IMR-90 (cell line): ENCODE data around the gene PSMD2. TPM values are rescaled to one million over a fixed set of nuclear protein-coding genes. Genes with fewer than 3 reads are reported as not detected.

Experiments
- ATAC-seq: fragments of 200-7000 bp; cut with Tn5 transposase; 2 replicates; pipeline ENCODE4 v1.9.1; 2020; ENCODE audit warnings: low read depth, mild to moderate bottlenecking, moderate library complexity
- BruUV-seq: library from RNA; stranded (reverse); fragments of 400-500 nt; replicated peaks from 2 replicates; lab custom pipeline; 2021; lab: Mats Ljungman, UMichigan
- CTCF ChIA-PET: fragments of 300-600 bp; formaldehyde crosslinking; extraction: SDS; loops from one replicate; lab custom pipeline; 2021; ENCODE audit warnings: antibody characterized with exemption; lab: Yijun Ruan, JAX
- POLR2A ChIA-PET: fragments of 300-600 bp; sonication (Branson Sonifier 250); formaldehyde crosslinking; loops from one replicate; lab custom pipeline; 2022; ENCODE audit warnings: antibody characterized with exemption; ENCODE audit not compliant: unreplicated experiment; lab: Charles Lee
- DNase-seq: peaks from one replicate; pipeline ENCODE4 v3.0.0; 2013
- H2AFZ ChIP-seq: replicated peaks from 2 replicates; pipeline ENCODE3; 2013; ENCODE audit warnings: low read length, mild to moderate bottlenecking; ENCODE audit not compliant: poor library complexity
- H2AK5ac ChIP-seq: 2 replicates; pipeline ENCODE4 v1.6.1; 2013; ENCODE audit warnings: low read depth, low read length, inconsistent platforms
- H2AK9ac ChIP-seq: replicated peaks from 2 replicates; pipeline ENCODE3; 2013; ENCODE audit warnings: mild to moderate bottlenecking, low read depth, low read length, moderate library complexity; ENCODE audit not compliant: poor library complexity
- H2BK120ac ChIP-seq: 2 replicates; pipeline ENCODE4 v1.6.1; 2013; ENCODE audit warnings: low read depth, low read length, inconsistent platforms
- H2BK15ac ChIP-seq: 3 replicates; pipeline ENCODE4 v1.6.1; 2013; ENCODE audit warnings: low read depth, low read length, inconsistent platforms
- H2BK20ac ChIP-seq: 2 replicates; pipeline ENCODE4 v1.6.1; 2013; ENCODE audit warnings: low read depth, mild to moderate bottlenecking, inconsistent platforms, low read length, moderate library complexity
- H2BK5ac ChIP-seq: 2 replicates; pipeline ENCODE4 v1.6.1; 2013; ENCODE audit warnings: mild to moderate bottlenecking, low read depth, low read length, inconsistent platforms; ENCODE audit not compliant: poor library complexity, severe bottlenecking
- H3K14ac ChIP-seq: replicated peaks from 2 replicates; pipeline ENCODE4 v1.6.1; 2013; ENCODE audit warnings: low read depth, low read length, inconsistent platforms
- H3K18ac ChIP-seq: 2 replicates; pipeline ENCODE4 v1.6.1; 2013; ENCODE audit warnings: low read depth, low read length, control low read depth
- H3K23ac ChIP-seq: 2 replicates; pipeline ENCODE4 v1.6.1; 2013; ENCODE audit warnings: low read depth, low read length, inconsistent platforms
- H3K27ac ChIP-seq: 2 replicates; pipeline ENCODE4 v1.5.1; 2013; ENCODE audit warnings: mild to moderate bottlenecking, control low read depth, low read length; ENCODE audit not compliant: insufficient read depth
- H3K27me3 ChIP-seq: 2 replicates; pipeline ENCODE4 v1.6.1; 2013; ENCODE audit warnings: low read length; ENCODE audit not compliant: control insufficient read depth, insufficient read depth
- H3K36me3 ChIP-seq: 2 replicates; pipeline ENCODE4 v1.6.1; 2013; ENCODE audit warnings: low read length, mixed read lengths; ENCODE audit not compliant: control insufficient read depth, insufficient read depth
- H3K4ac ChIP-seq: 2 replicates; pipeline ENCODE4 v1.6.1; 2013; ENCODE audit warnings: low read depth, low read length, inconsistent platforms
- H3K4me1 ChIP-seq: 2 replicates; pipeline ENCODE4 v1.6.1; 2013; ENCODE audit warnings: low read length, mixed read lengths; ENCODE audit not compliant: control insufficient read depth, insufficient read depth
- H3K4me2 ChIP-seq: 2 replicates; pipeline ENCODE4 v1.6.1; 2013; ENCODE audit warnings: low read depth, mild to moderate bottlenecking, control low read depth, low read length, moderate library complexity
- H3K4me3 ChIP-seq: 2 replicates; pipeline ENCODE4 v1.5.1; 2013; ENCODE audit warnings: low read depth, mild to moderate bottlenecking, control low read depth, low read length, moderate library complexity; ENCODE audit not compliant: insufficient read depth
- H3K56ac ChIP-seq: 2 replicates; pipeline ENCODE4 v1.6.1; 2013; ENCODE audit warnings: low read length, inconsistent platforms; ENCODE audit not compliant: insufficient read depth; ENCODE audit errors: extremely low read depth
- H3K79me1 ChIP-seq, 2 experiments: 2 replicates each; pipeline ENCODE4 v1.6.1; 2013; ENCODE audit warnings: low read length in 2 of 2, inconsistent platforms in 1 of 2, low read depth in 1 of 2
- H3K9ac ChIP-seq: 2 replicates; pipeline ENCODE4 v1.6.1; 2013; ENCODE audit warnings: low read depth, low read length, control low read depth
- H3K9me1 ChIP-seq: 2 replicates; pipeline ENCODE4 v1.6.1; 2013; ENCODE audit warnings: low read length, inconsistent platforms; ENCODE audit not compliant: insufficient read depth
- H3K9me3 ChIP-seq: 2 replicates; pipeline ENCODE4 v1.6.1; 2013; ENCODE audit warnings: low read length; ENCODE audit not compliant: control insufficient read depth, insufficient read depth
- H4K20me1 ChIP-seq: 2 replicates; pipeline ENCODE4 v1.6.1; 2013; ENCODE audit warnings: low read length, inconsistent platforms; ENCODE audit not compliant: insufficient read depth
- H4K5ac ChIP-seq: 2 replicates; pipeline ENCODE4 v1.6.1; 2013; ENCODE audit warnings: mild to moderate bottlenecking, low read depth, low read length, control low read depth
- H4K8ac ChIP-seq, 2 experiments: 2 replicates each; pipeline ENCODE4 v1.6.1; 2013; ENCODE audit warnings: low read depth in 2 of 2, low read length in 2 of 2, control low read depth in 1 of 2, inconsistent platforms in 1 of 2
- H4K91ac ChIP-seq: 2 replicates; pipeline ENCODE4 v1.6.1; 2013; ENCODE audit warnings: low read depth, low read length, inconsistent platforms; ENCODE audit not compliant: insufficient read depth
- MAZ ChIP-seq: IDR thresholded peaks from 2 replicates; pipeline ENCODE4 v1.6.1; 2012; ENCODE audit warnings: low read depth, mild to moderate bottlenecking, low read length, improper control_type of control experiment, moderate library complexity, borderline replicate concordance
- RAD21 ChIP-seq: IDR thresholded peaks from 2 replicates; pipeline ENCODE4 v1.6.1; 2012; ENCODE audit warnings: low read length, improper control_type of control experiment
- SMC3 ChIP-seq: fragments of 150-350 bp; IDR thresholded peaks from 2 replicates; pipeline ENCODE4 v1.6.1; 2016; ENCODE audit warnings: low read depth, mild to moderate bottlenecking, antibody characterized with exemption, low read length, moderate library complexity
- WGBS, 2 experiments: methylation state at CpG; one replicate each; pipeline versions ENCODE4 v1.1.5 to v1.1.7; 2013; ENCODE audit warnings: missing lambda C conversion rate in 2 of 2; ENCODE audit not compliant: insufficient read length in 1 of 2; ENCODE audit errors: extremely low coverage in 2 of 2; 5-methylcytosine and 5-hydroxymethylcytosine counted together
- dilution Hi-C: fragments of 300-500 bp; cut with HindIII; formaldehyde crosslinking; loops from one replicate; pipeline ENCODE4 v1.14.3; 2018; ENCODE audit warnings: low sequenced_read_pairs; ENCODE audit not compliant: unreplicated experiment
- in situ Hi-C: fragments of 300-500 bp; cut with MboI; formaldehyde crosslinking; loops from 3 replicates; pipeline ENCODE4 v1.14.3; 2019; ENCODE audit warnings: low sequenced_read_pairs, inconsistent platforms, mixed read lengths
- intact Hi-C: fragments of 100-400 bp; cut with micrococcal nuclease; formaldehyde crosslinking; loops from 2 replicates; pipeline ENCODE4 v1.10.0; 2022
- polyA plus RNA-seq, 3 experiments: library from polyadenylated mRNA; depleted of rRNA; stranded (reverse); fragments of >200 nt; gene quantifications; 2 replicates each; pipeline ENCODE4 v1.2.3, GENCODE V29; 2012; ENCODE audit warnings: low replicate concordance in 1 of 3
- total RNA-seq: library from RNA; depleted of rRNA; stranded (reverse); fragments of >200 nt; gene quantifications from 2 replicates; pipeline ENCODE4 v1.2.3, GENCODE V29; 2012
- TF ChIP-seq, protein P1 (sequence below): fragments of 150-350 bp; IDR thresholded peaks from 2 replicates; pipeline ENCODE4 v1.6.1; 2016; ENCODE audit warnings: low read depth, mild to moderate bottlenecking, low read length, moderate library complexity, borderline replicate concordance
- TF ChIP-seq, protein P2 (sequence below): conservative IDR thresholded peaks from 2 replicates; pipeline ENCODE4 v1.5.1; 2012; ENCODE audit warnings: mild to moderate bottlenecking, low read depth, low read length, improper control_type of control experiment
- TF ChIP-seq, protein P3 (sequence below): fragments of 150-350 bp; IDR thresholded peaks from 2 replicates; pipeline ENCODE4 v1.6.1; 2017; ENCODE audit warnings: mild to moderate bottlenecking, antibody characterized with exemption, low read length, low read depth

Gene PSMD2
- total and polyA plus RNA-seq, 2 of the 4 experiments (the other 2 are of a cell fraction): 514 to 872 TPM

DNA sequence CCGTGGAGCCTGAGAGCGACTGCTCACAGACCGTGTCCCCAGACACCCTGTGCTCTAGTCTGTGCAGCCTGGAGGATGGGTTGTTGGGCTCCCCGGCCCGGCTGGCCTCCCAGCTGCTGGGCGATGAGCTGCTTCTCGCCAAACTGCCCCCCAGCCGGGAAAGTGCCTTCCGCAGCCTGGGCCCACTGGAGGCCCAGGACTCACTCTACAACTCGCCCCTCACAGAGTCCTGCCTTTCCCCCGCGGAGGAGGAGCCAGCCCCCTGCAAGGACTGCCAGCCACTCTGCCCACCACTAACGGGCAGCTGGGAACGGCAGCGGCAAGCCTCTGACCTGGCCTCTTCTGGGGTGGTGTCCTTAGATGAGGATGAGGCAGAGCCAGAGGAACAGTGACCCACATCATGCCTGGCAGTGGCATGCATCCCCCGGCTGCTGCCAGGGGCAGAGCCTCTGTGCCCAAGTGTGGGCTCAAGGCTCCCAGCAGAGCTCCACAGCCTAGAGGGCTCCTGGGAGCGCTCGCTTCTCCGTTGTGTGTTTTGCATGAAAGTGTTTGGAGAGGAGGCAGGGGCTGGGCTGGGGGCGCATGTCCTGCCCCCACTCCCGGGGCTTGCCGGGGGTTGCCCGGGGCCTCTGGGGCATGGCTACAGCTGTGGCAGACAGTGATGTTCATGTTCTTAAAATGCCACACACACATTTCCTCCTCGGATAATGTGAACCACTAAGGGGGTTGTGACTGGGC, 45.7 kb downstream of the PSMD2 start (continued):
- no peak for TF ChIP-seq SMC3

DNA sequence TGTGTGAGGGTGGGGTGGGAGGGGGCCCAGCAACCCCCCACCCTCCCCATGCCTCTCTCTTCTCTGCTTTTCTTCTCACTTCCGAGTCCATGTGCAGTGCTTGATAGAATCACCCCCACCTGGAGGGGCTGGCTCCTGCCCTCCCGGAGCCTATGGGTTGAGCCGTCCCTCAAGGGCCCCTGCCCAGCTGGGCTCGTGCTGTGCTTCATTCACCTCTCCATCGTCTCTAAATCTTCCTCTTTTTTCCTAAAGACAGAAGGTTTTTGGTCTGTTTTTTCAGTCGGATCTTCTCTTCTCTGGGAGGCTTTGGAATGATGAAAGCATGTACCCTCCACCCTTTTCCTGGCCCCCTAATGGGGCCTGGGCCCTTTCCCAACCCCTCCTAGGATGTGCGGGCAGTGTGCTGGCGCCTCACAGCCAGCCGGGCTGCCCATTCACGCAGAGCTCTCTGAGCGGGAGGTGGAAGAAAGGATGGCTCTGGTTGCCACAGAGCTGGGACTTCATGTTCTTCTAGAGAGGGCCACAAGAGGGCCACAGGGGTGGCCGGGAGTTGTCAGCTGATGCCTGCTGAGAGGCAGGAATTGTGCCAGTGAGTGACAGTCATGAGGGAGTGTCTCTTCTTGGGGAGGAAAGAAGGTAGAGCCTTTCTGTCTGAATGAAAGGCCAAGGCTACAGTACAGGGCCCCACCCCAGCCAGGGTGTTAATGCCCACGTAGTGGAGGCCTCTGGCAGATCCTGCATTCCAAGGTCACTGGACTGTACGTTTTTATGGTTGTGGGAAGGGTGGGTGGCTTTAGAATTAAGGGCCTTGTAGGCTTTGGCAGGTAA, 46.5 kb downstream of the PSMD2 start:
- no peak overlapping the region for H3K9ac ChIP-seq
- POLR2A ChIA-PET: no interaction called here

More for the DNA sequence above, 46.5 kb downstream of the PSMD2 start:
- Histone ChIP-seq H3K23ac (no peak overlapping the region), H4K91ac (no peak overlapping the region), H4K5ac (no peak overlapping the region), H3K27ac (no peak overlapping the region), H2BK20ac (no peak overlapping the region), H3K14ac (no peak overlapping the region), H2AFZ (no peak overlapping the region), H4K8ac (no peak overlapping the region), H3K4ac (no peak overlapping the region), H3K36me3 (peaks cover 24% of the 10 kb centered on the region), H3K27me3 (no peaks in the 10 kb centered on the region), H2AK5ac (no peak overlapping the region), H3K9me3 (no peaks in the 10 kb centered on the region), H2BK5ac (no peak overlapping the region), H3K9me1 (peaks cover 12% of the 10 kb centered on the region), H3K79me1 (peaks cover 7 to 25% of the 10 kb centered on the region in 2 experiments; a peak in 3 of 4 replicates), H4K20me1 (peaks cover 3% of the 10 kb centered on the region; the same call in 1 of the 2 replicates), H2AK9ac (no peak overlapping the region), H3K56ac (no peak overlapping the region), H2BK120ac (no peak overlapping the region), H3K4me1 (peaks cover 18% of the 10 kb centered on the region), H3K18ac (no peak overlapping the region), H3K4me3 (no peak overlapping the region), H2BK15ac (no peak overlapping the region), H3K4me2 (no peak overlapping the region)
- TF ChIP-seq RAD21: peak; percentile 37
- TF ChIP-seq, protein P1, sequence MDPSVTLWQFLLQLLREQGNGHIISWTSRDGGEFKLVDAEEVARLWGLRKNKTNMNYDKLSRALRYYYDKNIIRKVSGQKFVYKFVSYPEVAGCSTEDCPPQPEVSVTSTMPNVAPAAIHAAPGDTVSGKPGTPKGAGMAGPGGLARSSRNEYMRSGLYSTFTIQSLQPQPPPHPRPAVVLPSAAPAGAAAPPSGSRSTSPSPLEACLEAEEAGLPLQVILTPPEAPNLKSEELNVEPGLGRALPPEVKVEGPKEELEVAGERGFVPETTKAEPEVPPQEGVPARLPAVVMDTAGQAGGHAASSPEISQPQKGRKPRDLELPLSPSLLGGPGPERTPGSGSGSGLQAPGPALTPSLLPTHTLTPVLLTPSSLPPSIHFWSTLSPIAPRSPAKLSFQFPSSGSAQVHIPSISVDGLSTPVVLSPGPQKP: no peak
- peak; percentile 34 for TF ChIP-seq SMC3
- no peak for TF ChIP-seq MAZ
- TF ChIP-seq, protein P2, sequence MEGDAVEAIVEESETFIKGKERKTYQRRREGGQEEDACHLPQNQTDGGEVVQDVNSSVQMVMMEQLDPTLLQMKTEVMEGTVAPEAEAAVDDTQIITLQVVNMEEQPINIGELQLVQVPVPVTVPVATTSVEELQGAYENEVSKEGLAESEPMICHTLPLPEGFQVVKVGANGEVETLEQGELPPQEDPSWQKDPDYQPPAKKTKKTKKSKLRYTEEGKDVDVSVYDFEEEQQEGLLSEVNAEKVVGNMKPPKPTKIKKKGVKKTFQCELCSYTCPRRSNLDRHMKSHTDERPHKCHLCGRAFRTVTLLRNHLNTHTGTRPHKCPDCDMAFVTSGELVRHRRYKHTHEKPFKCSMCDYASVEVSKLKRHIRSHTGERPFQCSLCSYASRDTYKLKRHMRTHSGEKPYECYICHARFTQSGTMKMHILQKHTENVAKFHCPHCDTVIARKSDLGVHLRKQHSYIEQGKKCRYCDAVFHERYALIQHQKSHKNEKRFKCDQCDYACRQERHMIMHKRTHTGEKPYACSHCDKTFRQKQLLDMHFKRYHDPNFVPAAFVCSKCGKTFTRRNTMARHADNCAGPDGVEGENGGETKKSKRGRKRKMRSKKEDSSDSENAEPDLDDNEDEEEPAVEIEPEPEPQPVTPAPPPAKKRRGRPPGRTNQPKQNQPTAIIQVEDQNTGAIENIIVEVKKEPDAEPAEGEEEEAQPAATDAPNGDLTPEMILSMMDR: peak; percentile 41
- TF ChIP-seq, protein P3, sequence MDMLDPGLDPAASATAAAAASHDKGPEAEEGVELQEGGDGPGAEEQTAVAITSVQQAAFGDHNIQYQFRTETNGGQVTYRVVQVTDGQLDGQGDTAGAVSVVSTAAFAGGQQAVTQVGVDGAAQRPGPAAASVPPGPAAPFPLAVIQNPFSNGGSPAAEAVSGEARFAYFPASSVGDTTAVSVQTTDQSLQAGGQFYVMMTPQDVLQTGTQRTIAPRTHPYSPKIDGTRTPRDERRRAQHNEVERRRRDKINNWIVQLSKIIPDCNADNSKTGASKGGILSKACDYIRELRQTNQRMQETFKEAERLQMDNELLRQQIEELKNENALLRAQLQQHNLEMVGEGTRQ: peak; percentile 59
- BruUV-seq: no TSS peak
- peak; percentile 50 for DNase-seq
- in situ Hi-C loops (no loop called here), dilution Hi-C loops (no loop called here), intact Hi-C loops (loop anchor here (10.0 kb wide), 1 partner anchor 1429 kb away; no protein-coding TSS in a partner anchor)
- WGBS, 2 experiments: no CpG with 5 or more reads among the region's 14 CpGs
- CTCF ChIA-PET: interaction anchor here (0.7 kb wide), 1 partner anchor 9 kb away, joined by 4 read pairs; no protein-coding TSS in a partner anchor
- peak; percentile 64 for ATAC-seq
